Endothelial cell of umbilical vein (primary cell): ENCODE results near the gene LMO7. TPM values are rescaled to one million over a fixed set of nuclear protein-coding genes. Genes with fewer than 3 reads are reported as not detected.

Source experiments
- BruUV-seq: library from RNA; stranded (reverse); fragments of 400-500 nt; replicated peaks from 2 replicates; lab custom pipeline; 2021; lab: Mats Ljungman, UMichigan
- CTCF ChIA-PET: fragments of 300-600, 350-600 bp; sonication (Branson Sonifier 250); formaldehyde crosslinking; loops from one replicate; lab custom pipeline; 2021; ENCODE audit warnings: antibody characterized with exemption, inconsistent platforms; lab: Charles Lee
- POLR2A ChIA-PET: fragments of 300-600, 350-600 bp; sonication (Branson Sonifier 250); formaldehyde crosslinking; loops from one replicate; lab custom pipeline; 2021; ENCODE audit warnings: antibody characterized with exemption, inconsistent platforms; lab: Charles Lee
- DNase-seq: peaks from one replicate; pipeline ENCODE4 v3.0.0-alpha.2; 2011; ENCODE audit warnings: low read depth, low spot score
- FAIRE-seq: peaks from 2 replicates; lab custom pipeline; 2011; peaks lifted over from hg19 to GRCh38; lab: Jason Lieb, UNC
- H2AFZ ChIP-seq: 2 replicates; pipeline ENCODE4 v1.6.0; 2012; ENCODE audit warnings: low read depth, low read length, control low read depth, inconsistent platforms
- H3K27ac ChIP-seq: 2 replicates; pipeline ENCODE4 v1.5.1; 2011; ENCODE audit warnings: low read depth, mild to moderate bottlenecking, control low read depth, low read length, moderate library complexity; ENCODE audit not compliant: insufficient read depth
- H3K27me3 ChIP-seq, 2 experiments: 2 replicates each; pipeline versions ENCODE4 v1.6.0 to v1.6.1; 2011; ENCODE audit warnings: low read length in 2 of 2, mixed read lengths in 1 of 2; ENCODE audit not compliant: control insufficient read depth in 2 of 2, insufficient read depth in 2 of 2
- H3K36me3 ChIP-seq, 2 experiments: 2 replicates in 1 of 2; 3 replicates in 1 of 2; pipeline ENCODE4 v1.5.1; 2011; ENCODE audit warnings: low read length in 2 of 2, mild to moderate bottlenecking in 1 of 2, moderate library complexity in 1 of 2; ENCODE audit not compliant: control insufficient read depth in 2 of 2, insufficient read depth in 2 of 2; ENCODE audit errors: extremely low read depth in 1 of 2
- H3K4me1 ChIP-seq: 3 replicates; pipeline ENCODE4 v1.5.1; 2011; ENCODE audit warnings: mild to moderate bottlenecking, low read length; ENCODE audit not compliant: control insufficient read depth, insufficient read depth; ENCODE audit errors: extremely low read depth
- H3K4me2 ChIP-seq: 2 replicates; pipeline ENCODE4 v1.6.1; 2011; ENCODE audit warnings: low read length, control low read depth, mixed read lengths; ENCODE audit not compliant: insufficient read depth
- H3K4me3 ChIP-seq, 3 experiments: fragments of 200-600 bp in 1 of 3; sonication (generic), shearing (Covaris generic) in 1 of 3; replicated peaks in 1 of 3; 2 replicates each; pipeline ENCODE4 v1.5.1; 2011 to 2016; ENCODE audit warnings: control low read depth in 3 of 3, low read length in 3 of 3, mild to moderate bottlenecking in 2 of 3, inconsistent platforms in 1 of 3, low read depth in 1 of 3, moderate library complexity in 1 of 3; ENCODE audit not compliant: insufficient read depth in 1 of 3
- H3K79me2 ChIP-seq: 2 replicates; pipeline ENCODE4 v1.6.0; 2012; ENCODE audit warnings: low read length, inconsistent platforms; ENCODE audit not compliant: control insufficient read depth, insufficient read depth
- H3K9ac ChIP-seq: replicated peaks from 2 replicates; pipeline ENCODE3; 2011; ENCODE audit warnings: low read length, control low read depth; ENCODE audit not compliant: insufficient read depth; ENCODE audit errors: extremely low read depth
- H3K9me1 ChIP-seq: replicated peaks from 3 replicates; pipeline ENCODE4 v1.6.0; 2011; ENCODE audit warnings: mild to moderate bottlenecking, low read length; ENCODE audit not compliant: control insufficient read depth, insufficient read depth; ENCODE audit errors: extremely low read depth
- H3K9me3 ChIP-seq: replicated peaks from 2 replicates; pipeline ENCODE4 v1.5.1; 2012; ENCODE audit warnings: low read length, inconsistent platforms; ENCODE audit not compliant: control insufficient read depth, insufficient read depth
- H4K20me1 ChIP-seq: replicated peaks from 2 replicates; pipeline ENCODE3; 2011; ENCODE audit warnings: mild to moderate bottlenecking, low read length; ENCODE audit not compliant: control insufficient read depth, insufficient read depth; ENCODE audit errors: extremely low read depth
- EZH2 ChIP-seq: IDR thresholded peaks from 2 replicates; pipeline ENCODE4 v1.6.1; 2012; ENCODE audit warnings: borderline replicate concordance, low read depth, mild to moderate bottlenecking, moderate library complexity, low read length, inconsistent platforms; ENCODE audit not compliant: severe bottlenecking
- FOS ChIP-seq: IDR thresholded peaks from 2 replicates; pipeline ENCODE4 v1.6.1; 2011; ENCODE audit warnings: mild to moderate bottlenecking, low read length, moderate library complexity, borderline replicate concordance; ENCODE audit not compliant: insufficient read depth
- GATA2 ChIP-seq: IDR thresholded peaks from 2 replicates; pipeline ENCODE4 v1.7.0; 2011; ENCODE audit warnings: low read depth, mild to moderate bottlenecking, moderate library complexity, mixed read lengths, low read length; ENCODE audit not compliant: insufficient read length, insufficient read depth
- JUN ChIP-seq: IDR thresholded peaks from 2 replicates; pipeline ENCODE4 v1.6.1; 2011; ENCODE audit warnings: borderline replicate concordance, low read depth; ENCODE audit not compliant: insufficient read length, insufficient read depth
- MYC ChIP-seq: IDR thresholded peaks from one replicate; pipeline ENCODE4 v1.6.1; 2011; ENCODE audit warnings: mild to moderate bottlenecking, low read depth, low read length
- POLR2A ChIP-seq: IDR thresholded peaks from 2 replicates; pipeline ENCODE4 v1.6.1; 2012; ENCODE audit warnings: low read depth, mild to moderate bottlenecking, control low read depth, low read length
- POLR2AphosphoS5 ChIP-seq: IDR thresholded peaks from 2 replicates; pipeline ENCODE4 v1.6.1; 2012; ENCODE audit warnings: low read depth, mild to moderate bottlenecking, control low read depth, low read length, moderate library complexity; ENCODE audit not compliant: insufficient read depth
- dilution Hi-C: fragments of 300-500 bp; cut with MboI; formaldehyde crosslinking; loops from one replicate; pipeline ENCODE4 v1.15.0; 2019; ENCODE audit warnings: low sequenced_read_pairs; ENCODE audit not compliant: extremely low pct_ligation_motif_present
- intact Hi-C: fragments of 100-400 bp; cut with micrococcal nuclease; formaldehyde crosslinking; loops from one replicate; pipeline ENCODE4 v1.10.0; 2022
- polyA plus RNA-seq, 4 experiments: library from polyadenylated mRNA; depleted of rRNA in 3 of 4; stranded (reverse) in 3 of 4; unstranded in 1 of 4; fragments of >200 nt; gene quantifications; 2 replicates each; pipeline versions ENCODE4 v1.2.1 to v1.2.3, GENCODE V29; 2011 to 2012; ENCODE audit warnings: missing spikeins in 1 of 4
- total RNA-seq: library from RNA; stranded (reverse); gene quantifications from 2 replicates; pipeline ENCODE4 v1.2.3, GENCODE V29; 2021
- TF ChIP-seq, protein P1 (sequence below): IDR thresholded peaks from 2 replicates; pipeline ENCODE4 v1.6.1; 2011; ENCODE audit not compliant: insufficient read depth, insufficient read length
- TF ChIP-seq, protein P2 (sequence below), 2 donors: IDR thresholded peaks; 1 replicate in 1 of 2; 2 replicates in 1 of 2; pipeline ENCODE4 v1.5.1; 2011; ENCODE audit warnings: low read length in 2 of 2, mild to moderate bottlenecking in 2 of 2, moderate library complexity in 2 of 2, control low read depth in 1 of 2, inconsistent platforms in 1 of 2, low read depth in 1 of 2; ENCODE audit not compliant: insufficient read depth in 1 of 2; ENCODE audit errors: extremely low read depth in 1 of 2

Gene LMO7
- total and polyA plus RNA-seq, 2 donors (not counting 3 experiments of a cell fraction or from before 2014, with no cell fraction given): 10.5 to 21.1 TPM

GRCh38 chr13:75836441-75836840 is 200.3 kb downstream of the LMO7 start:
- Histone ChIP-seq H3K4me1 (no peaks in the 10 kb centered on the region), H3K9ac (no peak overlapping the region), H3K9me1 (no peaks in the 10 kb centered on the region), H3K9me3 (no peaks in the 10 kb centered on the region), H3K79me2 (no peaks in the 10 kb centered on the region), H2AFZ (no peak overlapping the region), H4K20me1 (no peaks in the 10 kb centered on the region), H3K4me2 (no peak overlapping the region), H3K4me3 (no peak overlapping the region), H3K36me3 (no peaks in the 10 kb centered on the region), H3K27me3 (no peaks in the 10 kb centered on the region), H3K27ac (no peak overlapping the region)
- intact Hi-C loops (no loop called here), dilution Hi-C loops (no loop called here)
- DNase-seq (no peak), FAIRE-seq (no peak)
- TF ChIP-seq, protein P1, sequence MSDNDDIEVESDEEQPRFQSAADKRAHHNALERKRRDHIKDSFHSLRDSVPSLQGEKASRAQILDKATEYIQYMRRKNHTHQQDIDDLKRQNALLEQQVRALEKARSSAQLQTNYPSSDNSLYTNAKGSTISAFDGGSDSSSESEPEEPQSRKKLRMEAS: no peak
- no peak for TF ChIP-seq FOS
- TF ChIP-seq, protein P2, sequence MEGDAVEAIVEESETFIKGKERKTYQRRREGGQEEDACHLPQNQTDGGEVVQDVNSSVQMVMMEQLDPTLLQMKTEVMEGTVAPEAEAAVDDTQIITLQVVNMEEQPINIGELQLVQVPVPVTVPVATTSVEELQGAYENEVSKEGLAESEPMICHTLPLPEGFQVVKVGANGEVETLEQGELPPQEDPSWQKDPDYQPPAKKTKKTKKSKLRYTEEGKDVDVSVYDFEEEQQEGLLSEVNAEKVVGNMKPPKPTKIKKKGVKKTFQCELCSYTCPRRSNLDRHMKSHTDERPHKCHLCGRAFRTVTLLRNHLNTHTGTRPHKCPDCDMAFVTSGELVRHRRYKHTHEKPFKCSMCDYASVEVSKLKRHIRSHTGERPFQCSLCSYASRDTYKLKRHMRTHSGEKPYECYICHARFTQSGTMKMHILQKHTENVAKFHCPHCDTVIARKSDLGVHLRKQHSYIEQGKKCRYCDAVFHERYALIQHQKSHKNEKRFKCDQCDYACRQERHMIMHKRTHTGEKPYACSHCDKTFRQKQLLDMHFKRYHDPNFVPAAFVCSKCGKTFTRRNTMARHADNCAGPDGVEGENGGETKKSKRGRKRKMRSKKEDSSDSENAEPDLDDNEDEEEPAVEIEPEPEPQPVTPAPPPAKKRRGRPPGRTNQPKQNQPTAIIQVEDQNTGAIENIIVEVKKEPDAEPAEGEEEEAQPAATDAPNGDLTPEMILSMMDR (IDR thresholded peaks at IDR 0.05; ENCODE audit: extremely low read depth in 1 of 2, insufficient read depth in 1 of 2, low read depth in 1 of 2, low read length in 2 of 2): no peak
- TF ChIP-seq POLR2A: no peak
- no peak for TF ChIP-seq JUN
- TF ChIP-seq MYC: no peak
- TF ChIP-seq GATA2: no peak
- no peak for TF ChIP-seq EZH2
- TF ChIP-seq POLR2AphosphoS5: no peak
- BruUV-seq: no TSS peak
- ChIA-PET CTCF (interaction anchor here (2.4 kb wide), 1 partner anchor 140 kb away, joined by 8 read pairs; no protein-coding TSS in a partner anchor), POLR2A (no interaction called here)
